Keratinocyte (primary cell): ENCODE results near the gene FAM83D.

ENCODE experiments used
- EZH2 ChIP-seq: IDR thresholded peaks from one replicate; pipeline ENCODE4 v1.6.1; 2012; ENCODE audit warnings: inconsistent platforms, mild to moderate bottlenecking, low read length, moderate library complexity
- TF ChIP-seq, protein P1 (sequence below), 3 experiments: IDR thresholded peaks in 1 of 3; conservative IDR thresholded peaks in 1 of 3; optimal IDR thresholded peaks in 1 of 3; 2 replicates in 2 of 3; 3 replicates in 1 of 3; pipeline versions ENCODE3 to v1.5.1; 2011; ENCODE audit warnings: low read length in 3 of 3, mild to moderate bottlenecking in 3 of 3, moderate library complexity in 2 of 3, control low read depth in 1 of 3, inconsistent platforms in 1 of 3; ENCODE audit not compliant: insufficient read depth in 2 of 3; ENCODE audit errors: extremely low read depth in 1 of 3

DNA sequence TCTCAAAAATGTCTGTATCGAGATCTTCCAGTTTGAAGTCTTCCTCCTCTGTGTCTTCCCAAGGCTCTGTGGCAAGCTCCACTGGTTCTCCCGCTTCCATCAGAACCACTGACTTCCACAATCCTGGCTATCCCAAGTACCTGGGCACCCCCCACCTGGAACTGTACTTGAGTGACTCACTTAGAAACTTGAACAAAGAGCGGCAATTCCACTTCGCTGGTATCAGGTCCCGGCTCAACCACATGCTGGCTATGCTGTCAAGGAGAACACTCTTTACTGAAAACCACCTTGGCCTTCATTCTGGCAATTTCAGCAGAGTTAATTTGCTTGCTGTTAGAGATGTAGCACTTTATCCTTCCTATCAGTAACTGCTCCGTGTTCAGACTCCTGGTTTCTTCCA lies 25.9 kb downstream of the FAM83D start:
- TF ChIP-seq, protein P1, sequence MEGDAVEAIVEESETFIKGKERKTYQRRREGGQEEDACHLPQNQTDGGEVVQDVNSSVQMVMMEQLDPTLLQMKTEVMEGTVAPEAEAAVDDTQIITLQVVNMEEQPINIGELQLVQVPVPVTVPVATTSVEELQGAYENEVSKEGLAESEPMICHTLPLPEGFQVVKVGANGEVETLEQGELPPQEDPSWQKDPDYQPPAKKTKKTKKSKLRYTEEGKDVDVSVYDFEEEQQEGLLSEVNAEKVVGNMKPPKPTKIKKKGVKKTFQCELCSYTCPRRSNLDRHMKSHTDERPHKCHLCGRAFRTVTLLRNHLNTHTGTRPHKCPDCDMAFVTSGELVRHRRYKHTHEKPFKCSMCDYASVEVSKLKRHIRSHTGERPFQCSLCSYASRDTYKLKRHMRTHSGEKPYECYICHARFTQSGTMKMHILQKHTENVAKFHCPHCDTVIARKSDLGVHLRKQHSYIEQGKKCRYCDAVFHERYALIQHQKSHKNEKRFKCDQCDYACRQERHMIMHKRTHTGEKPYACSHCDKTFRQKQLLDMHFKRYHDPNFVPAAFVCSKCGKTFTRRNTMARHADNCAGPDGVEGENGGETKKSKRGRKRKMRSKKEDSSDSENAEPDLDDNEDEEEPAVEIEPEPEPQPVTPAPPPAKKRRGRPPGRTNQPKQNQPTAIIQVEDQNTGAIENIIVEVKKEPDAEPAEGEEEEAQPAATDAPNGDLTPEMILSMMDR (optimal IDR thresholded peaks at IDR 0.05 in 1 of 3, IDR thresholded peaks at IDR 0.05 in 1 of 3, conservative IDR thresholded peaks at IDR 0.05 in 1 of 3; ENCODE audit: extremely low read depth in 1 of 3, insufficient read depth in 2 of 3, low read length in 3 of 3), result no peak
- no peak for TF ChIP-seq EZH2
